DMS153 (cell line): ENCODE results near the gene CEP68.
"Not testable (repeated sequence)": the region's sequence is repeated elsewhere in the genome, so short reads cannot be mapped to it uniquely, and the experiment has no call there.

Experiments
- DNase-seq: peaks from one replicate; lab custom pipeline; 2025; lab: John Stamatoyannopoulos, UW

Gene CEP68

DNA sequence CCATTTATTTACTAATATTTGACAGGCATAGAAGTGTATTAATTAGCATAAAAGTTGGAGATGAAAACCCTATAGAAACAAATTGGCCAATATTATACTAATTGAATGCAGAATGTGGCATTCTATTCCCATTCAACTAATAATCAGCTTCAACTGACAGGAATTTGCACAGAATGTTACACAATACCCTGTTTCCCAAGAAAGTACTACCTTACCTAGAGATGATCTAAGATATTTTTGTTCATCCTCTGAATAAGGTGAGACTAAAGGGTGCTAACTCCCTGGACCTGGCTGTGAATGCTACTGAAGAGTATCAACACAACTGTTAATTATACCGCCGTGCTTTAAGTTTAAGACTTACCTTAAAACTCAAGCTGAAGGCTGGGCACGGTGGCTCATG lies 28.9 kb downstream of the CEP68 start:
- no peak for DNase-seq

DNA sequence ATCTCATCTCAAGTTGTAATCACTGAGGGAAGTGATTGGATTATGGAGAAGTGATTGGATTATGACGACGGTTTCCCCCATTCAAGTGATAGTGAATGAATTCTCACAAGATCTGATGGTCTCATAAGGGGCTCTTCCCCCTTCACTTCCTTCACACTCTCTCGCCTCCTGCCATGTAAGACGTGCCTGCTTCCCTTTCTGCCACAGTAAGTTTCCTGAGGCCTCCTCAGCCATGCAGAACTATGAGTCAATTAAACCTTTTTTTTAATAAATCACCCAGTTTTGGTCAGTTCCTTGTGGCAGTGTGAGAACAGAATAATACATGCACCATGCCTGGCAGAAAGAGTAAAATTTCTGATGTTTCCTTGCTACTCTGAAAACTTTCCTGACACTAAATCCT lies 36.6 kb downstream of the CEP68 start:
- DNase-seq: no peak

DNA sequence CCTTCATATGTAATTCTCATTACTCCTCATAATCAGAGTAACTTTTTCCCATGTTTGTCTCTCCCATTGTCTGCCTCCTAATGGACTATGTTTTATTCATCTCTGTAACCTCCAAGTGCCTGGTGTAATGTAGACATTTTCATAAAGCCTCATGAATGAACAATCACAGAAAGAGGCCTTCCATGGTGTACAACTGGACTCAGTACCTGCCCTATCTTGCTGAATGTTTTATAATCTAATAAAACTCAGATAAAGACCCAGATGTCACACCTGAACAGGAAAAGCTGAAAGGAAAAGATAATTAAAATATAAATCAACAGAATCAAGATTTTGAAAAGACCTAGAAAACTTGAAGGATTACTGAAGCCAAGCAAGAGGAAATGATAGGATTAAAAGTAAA lies 37.0 kb downstream of the CEP68 start:
- no peak for DNase-seq

DNA sequence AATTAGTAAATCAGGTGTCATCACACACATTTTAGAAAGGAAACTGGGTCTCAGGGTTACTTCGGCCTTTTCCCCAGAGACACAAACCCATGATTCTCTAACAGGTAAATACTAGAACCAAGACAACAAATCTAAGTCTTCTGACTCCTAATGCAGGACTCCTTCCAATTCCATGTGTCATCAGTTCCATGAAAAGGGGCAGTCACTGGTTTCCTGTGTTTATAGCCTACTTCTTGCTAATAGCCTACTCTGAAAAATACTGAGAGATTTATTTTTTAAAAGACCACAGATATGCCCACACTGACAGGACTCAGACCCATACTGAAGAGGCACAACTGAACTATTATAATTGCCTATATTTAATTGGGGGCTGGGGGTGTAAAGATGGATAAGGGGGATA lies 40.7 kb downstream of the CEP68 start:
- DNase-seq: no peak

DNA sequence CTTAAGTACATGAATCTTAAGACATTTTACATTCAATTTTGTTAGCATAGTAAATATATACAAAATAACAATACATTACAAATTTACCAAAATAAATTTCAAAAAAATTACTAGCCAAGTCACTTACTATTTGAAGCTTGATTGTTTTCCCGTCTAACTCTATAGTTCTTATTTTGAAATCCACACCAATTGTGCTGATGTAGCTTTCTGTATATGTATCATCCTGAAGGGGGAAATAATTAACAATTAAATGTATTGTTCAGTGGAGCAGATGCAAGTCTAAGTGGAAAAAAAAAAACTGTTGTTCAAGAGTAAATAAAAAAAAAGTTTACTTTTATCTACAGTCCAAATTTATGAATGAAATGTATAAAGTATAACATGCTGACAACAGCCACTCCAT lies 41.6 kb downstream of the CEP68 start:
- DNase-seq: no peak

DNA sequence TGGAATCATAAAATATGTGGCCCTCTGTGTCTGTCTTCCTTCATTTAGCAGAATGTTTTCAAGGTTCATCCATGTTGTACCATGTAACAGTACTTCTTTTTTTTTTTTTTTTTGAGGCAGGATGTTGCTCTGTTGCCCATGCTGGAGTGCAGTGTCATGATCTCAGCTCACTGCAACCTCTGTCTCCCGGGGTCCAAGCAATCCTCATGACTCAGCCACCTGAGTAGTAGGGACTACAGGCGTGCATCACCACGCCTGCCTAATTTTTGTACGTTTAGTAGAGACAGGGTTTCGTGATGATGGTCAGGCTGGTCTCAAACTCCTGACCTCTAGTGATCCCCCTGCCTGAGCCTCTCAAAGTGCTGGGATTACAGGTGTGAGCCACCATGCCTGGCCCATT lies 42.5 kb downstream of the CEP68 start:
- DNase-seq: no peak

DNA sequence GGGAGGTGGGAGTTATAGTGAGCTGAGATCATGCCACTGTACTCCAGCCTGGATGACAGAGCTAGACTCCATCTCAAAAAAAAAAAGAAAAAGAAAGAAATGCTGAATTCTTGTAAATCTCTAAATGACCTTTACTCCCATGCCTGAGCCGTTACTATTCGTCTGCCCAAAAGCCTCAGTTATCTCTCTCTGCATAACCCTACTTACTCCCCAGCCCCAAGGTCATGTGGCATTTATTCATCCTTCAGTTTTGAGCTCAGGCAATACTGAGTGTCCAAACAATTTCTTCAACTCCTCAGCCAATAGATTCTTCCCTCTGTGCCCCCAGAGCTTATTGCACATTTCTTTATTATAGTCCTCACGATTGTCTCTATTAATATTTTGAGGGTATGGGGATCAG lies 44.9 kb downstream of the CEP68 start:
- DNase-seq: no peak

DNA sequence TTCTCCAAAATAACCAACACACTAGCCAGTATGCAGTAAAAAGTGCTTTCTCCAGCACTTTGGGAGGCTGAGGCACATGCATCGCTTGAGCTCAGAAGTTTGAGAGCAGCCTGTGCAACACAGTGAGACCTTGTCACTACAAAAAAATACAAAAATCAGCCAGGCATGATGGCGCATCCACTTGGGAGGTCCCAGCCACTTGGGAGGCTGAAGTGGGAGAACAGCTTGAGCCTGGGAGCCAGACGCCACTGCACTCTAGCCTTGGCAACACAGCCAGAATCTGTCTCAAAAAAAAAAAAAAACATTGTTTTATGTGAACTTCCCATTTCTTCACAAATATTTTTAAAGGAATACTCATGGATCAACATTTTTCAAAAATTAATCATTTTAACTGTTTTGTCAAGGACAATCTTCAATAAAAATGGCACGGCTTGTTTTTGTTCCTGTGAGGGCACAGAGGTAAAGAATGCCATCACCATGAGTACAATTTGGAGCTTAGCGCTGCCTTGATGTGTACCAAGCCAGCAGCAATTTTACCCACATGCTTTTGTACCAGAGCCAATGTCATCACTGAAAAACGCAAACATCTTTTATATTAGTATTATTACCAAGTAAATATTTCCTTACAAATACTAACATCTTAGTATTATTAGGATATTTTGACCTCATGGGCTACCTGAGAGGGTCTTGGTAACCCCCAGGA lies 46.9 kb downstream of the CEP68 start:
- DNase-seq: no peak

DNA sequence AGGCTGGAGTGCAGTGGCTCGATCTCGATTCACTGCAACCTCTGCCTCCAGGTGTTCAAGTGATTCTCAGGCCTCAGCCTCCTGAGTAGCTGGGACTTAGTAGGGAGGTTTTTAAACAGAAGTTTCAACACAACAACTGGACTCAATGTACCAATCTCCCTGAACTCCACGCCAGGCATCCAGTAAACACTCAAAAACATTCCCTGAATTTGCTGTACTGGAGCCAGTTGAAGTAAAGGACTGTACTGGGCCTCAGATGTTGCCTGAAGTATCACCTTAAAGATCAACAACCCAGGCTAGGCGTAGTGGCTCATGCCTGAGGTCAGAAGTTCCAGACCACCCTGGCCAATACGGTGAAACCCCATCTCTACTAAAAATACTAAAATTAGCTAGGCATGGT lies 51.3 kb downstream of the CEP68 start:
- no peak for DNase-seq

DNA sequence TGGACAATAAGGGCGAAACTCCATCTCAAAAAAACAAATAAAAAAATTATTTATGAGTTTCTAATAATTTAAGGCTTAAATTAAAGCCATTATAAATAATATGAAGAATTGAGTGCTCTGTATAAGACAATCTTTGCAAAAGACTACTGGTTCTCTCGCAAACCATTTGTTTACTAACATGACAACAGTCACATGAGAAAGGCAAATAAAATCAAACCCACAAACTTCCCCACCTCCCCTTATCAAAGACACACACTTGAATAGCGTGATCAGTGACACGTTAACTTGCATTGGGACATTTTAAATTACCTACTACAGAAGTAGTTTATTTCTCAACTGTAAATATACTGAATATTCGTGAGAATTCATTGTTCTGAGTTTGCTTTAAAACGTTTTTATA lies 52.6 kb downstream of the CEP68 start:
- DNase-seq: no peak

DNA sequence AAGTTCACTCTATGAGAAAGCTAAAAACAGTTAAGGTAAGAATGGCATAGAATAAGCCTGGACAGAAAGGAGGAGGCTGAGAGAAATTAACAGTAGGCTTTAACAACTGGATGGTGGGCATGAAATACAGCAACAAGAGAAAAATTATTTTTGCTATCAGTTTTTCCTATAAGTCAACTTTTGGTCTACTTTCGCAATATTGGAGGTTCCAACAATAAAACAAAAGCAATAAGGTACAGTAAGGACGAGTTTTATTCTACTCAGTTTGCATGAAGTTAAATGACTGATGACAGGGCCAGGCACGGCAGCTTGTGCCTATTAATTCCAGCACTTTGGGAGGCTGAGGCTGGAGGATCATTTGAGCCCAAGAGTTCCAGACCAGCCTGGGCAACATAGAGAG lies 56.4 kb downstream of the CEP68 start:
- DNase-seq: no peak

DNA sequence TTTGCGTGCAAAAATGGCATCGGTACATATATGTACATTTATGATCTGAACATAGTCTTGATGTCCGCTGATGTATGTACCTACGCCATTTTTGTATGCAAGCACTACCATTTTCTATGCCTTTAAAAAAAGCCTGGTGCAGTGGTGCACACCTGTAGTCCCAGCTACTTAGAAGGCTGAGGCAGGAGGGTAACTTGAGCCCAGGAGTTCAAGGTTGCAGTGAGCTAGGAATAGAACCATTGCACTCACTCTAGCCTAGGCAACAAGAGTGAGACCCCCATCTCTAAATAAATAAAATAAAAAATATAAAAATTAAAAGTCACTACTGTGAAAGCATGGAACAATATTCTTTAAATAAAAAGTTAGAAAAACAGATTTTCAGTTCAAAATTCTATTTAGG lies 57.0 kb downstream of the CEP68 start:
- DNase-seq: no peak

DNA sequence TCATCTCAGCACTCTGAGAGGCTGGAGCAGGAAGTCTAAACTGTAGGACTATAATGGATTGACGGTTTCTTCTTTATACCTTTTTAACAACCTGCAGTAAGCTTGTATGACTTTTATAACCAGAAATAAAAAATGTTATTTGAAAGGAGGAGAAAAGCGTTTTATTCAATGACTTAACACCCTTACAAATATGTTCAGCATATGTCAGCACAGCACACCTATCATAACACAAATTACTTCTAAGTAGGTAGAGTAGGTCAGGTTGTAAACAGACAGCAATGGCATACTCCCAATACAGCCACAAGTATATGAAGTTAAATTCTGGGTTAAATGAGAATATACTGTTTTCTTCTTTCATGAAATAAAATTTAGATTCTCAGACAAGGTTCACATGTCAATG lies 57.6 kb downstream of the CEP68 start:
- DNase-seq: no peak

DNA sequence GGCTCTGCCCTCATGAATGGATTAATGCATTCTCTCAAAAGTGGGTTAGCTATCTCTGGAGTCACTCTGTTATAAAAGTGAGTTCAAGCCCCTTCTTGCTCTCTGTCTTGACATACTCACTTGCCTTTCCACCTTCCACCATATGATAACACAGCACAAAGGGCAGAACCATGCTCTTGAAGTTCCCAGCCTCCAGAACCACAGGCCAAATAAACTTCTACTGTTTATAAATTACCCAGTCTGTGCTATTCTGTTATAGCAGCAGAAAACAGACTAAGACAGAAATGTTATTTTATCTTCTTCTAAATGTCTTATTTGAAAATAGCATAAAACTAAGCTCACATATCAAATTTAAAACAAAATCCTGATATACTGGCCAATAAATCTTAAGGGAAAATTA lies 58.7 kb downstream of the CEP68 start:
- no peak for DNase-seq

DNA sequence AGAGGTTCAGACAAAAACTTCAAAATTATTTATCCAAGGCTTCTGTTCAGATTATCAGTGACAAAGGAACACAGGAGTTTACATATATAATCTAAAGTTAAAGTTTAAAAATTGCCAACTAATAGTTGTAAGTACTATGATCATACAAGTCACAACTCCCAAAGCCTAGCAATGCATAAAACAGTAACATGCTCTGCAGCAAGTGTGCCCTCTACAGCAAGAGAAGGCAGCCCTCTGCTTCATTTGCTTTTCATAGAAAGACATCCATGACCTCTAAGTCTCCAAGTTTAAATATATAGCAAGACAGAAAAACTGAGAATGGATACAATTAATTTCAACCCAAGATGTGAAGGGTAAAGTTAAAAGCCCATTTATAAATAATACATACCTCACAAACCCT lies 60.4 kb downstream of the CEP68 start:
- no peak for DNase-seq

DNA sequence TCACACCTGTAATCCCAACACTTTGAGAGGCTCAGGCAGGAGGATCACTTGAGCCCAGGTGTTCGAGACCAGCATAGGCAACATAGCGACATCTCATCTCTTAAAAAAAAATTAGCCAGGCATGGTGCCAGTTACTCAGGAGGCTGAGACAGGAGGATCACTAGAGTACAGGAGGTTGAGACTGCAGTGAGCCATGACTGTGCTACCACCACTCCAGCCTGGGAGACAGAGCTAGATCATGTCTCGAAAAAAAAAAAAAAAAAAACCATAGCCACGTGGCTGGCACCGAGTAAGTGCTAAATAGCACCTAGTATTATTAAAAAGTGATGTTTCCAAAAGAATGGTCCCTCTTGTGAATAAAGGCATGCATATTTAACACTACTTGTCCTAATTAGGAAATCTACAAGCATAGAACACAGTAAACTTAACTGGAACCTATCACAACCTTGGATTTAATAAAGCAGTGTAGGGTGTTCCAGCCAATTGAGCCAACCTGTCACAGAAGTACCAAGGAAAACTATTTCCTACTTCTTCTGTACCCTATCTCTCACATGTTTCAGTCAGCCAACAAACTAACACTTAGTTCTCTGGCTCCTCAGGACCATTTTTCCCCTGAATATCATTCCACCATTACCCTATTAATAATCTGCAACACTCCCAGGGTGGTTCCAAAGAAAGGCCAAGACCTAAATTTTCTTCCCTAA lies 64.9 kb downstream of the CEP68 start:
- DNase-seq: no peak

DNA sequence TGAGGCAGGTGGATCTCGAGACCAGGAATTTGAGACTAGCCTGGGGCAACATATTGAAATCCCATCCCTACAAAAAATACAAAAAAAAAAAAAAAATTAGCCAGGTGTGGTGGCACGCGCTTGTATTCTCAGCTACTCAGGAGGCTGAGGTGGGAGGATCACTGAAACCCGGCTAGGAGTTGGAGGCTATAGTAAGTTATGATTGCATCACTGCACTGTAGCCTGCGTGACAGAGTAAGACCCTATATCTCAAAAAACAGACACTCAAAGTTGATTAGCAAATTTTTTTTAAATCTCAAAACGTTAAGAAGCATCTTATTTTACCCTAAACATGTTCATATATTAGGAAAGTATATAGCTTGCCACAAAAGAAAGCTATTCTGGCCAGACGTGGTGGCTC lies 66.1 kb downstream of the CEP68 start:
- DNase-seq: no peak

DNA sequence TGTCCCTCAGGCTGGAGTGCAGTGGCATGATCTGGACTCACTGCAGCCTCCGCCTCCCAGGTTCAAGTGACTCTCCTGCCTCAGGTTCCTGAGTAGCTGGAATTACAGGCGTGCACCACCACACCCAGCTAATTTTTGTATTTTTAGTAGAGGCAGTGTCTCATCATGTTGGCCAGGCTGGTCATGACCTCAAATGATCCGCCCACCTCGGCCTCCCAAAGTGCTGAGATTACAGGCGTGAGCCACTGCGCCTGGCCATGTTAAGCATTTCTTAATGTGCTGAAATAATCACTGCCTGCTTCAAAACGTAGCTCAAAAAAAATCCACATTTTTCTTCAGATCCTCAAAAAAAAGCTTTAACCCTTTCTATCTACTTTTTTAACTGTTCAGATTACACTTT lies 69.2 kb downstream of the CEP68 start:
- DNase-seq: not testable (repeated sequence)

DNA sequence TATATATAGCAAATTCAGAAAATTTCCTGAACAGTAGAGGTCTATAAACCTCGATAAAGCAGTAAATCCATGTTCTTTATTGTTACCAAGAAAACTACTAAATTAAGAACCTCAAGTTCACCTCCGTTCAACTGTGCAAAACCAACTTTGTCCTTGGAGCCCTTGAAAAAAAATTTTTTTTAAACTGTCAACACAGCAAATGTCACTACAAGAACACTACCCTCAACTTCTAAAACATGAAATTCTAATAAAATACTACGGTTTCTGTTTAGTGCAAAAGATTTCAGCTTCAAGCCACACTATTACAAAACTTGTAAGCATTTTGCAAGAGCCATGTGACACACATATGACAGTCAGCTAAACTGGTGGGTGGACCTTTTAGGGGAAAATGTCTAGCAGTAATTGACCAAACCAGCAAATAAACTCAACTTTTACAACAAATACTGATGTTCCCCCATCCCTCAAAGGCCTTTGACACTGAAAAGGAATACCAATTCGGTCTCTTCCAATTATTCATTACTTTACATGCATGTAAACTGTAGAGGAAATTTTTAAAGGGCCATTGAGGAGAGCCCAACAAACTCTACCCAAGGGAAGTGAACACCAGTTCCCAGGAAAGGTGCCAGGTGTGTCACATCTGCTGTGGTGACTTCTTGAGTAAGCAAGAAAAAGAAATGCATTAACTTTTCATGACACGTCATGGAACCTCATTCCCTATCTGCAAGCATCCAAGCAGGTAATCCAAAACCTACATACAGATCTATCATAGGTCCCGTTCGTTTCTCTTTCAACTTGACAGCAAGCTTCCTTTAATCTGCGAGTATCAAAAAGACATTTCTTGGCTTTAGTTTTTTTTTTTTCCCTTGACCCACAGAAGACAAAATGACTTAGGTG lies 72.3 kb downstream of the CEP68 start:
- no peak for DNase-seq

DNA sequence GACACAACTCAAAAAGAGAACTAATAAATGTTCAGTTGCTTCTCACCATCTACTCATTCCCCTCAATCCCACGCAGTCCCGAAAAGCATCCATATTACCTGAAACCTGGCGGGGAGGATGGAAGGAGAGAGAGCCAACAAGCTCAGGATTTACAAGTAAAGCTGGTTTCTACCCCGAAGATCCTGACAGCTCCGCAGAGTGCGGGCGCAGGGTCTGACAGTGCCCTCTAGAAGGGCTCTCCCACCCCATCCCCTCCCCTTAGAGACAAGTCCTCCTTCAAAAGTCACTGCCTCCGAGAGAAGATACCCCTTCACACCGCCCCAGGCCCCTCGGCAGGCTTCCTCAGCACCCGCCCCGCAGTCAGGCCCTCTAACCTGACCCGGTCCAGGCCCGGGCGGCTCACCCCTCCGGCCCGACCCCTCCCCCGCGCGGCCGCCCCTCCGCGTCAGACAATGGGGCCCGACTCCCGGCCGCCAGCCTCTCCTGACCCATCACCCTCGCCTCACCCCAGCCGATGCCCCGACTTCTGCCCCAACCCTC lies 73.1 kb downstream of the CEP68 start:
- DNase-seq: no peak

DNA sequence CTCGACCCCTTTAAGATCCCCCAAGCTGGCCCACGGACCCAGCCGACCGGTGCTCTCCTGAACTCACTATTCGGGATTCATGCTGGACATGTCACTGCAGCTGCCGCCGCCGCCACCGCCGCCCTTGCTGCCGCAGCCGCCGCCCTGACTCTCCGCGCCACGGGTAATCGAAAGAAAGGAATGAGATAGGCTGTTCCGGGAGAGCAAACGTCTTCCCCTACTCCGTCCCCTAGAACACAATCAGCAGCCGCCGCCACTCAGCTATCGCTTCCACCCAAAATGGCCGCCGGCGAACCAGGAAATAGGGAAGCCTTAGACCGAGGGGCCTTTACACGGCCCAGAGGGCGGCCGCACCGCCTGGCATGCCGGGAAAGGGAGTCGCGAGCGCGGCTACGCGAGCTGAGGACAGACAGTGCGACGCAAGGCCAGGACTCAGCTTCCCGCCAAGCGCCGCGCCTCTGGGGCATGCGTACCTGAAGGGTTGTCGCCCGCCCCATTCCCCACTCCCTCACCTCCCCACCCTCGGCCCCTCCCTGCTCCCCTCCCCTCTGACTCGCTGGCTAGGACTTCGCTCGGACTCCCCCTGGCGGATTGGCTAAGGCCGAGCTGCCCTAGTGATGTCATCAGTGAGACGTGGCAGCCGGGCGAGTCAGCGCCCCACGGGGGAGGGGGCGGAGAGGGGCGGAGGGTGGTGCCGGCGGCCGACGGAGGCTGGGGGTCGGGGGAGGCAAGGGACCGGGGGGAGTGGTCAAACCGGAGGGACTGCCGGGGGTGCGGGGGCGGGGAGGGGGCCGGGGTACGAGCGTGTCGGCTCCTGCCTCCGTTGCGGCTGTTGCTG lies 73.8 kb downstream of the CEP68 start, which contains the start of gene RAB1A:
TSS of gene RAB1A (minus strand) at position 281 of the 838 bp plus-strand sequence. CDS start at position 90, 191 bp downstream.
- DNase-seq: peak; percentile 98
